Measurements from ENCODE around the gene PGLYRP1. TPM values are rescaled to one million over a fixed set of nuclear protein-coding genes. Genes with fewer than 3 reads are reported as not detected.

PGLYRP1 gene
- total RNA-seq, 1 experiment from 2014 or later, result not detected

DNA sequence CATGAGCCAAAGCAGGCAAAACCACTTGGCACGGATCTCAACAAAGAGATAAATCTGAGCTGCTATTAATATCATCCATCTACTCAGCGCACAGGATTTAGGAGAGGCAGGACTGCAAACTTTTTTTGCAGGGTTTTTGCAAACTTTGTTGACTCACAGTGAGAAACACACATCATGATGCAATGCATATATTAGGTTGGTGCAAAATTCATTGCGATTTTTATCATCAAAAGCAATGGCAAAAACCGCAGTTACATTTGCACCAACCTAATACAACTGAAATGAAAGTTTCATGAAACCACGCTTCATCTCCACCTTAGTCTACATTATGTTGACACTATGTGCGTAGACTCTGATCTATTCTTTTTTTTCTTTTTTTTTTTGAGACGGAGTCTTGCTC, 44.7 kb downstream of the PGLYRP1 start:
- ATAC-seq (no peak), DNase-seq (no peak)
- no peaks in the 10 kb centered on the region for H3K36me3 ChIP-seq (ENCODE audit: low read depth, low read length)
- H3K4me1 ChIP-seq (ENCODE audit: insufficient read depth, low read length), result no peaks in the 10 kb centered on the region
- ChIA-PET POLR2A (ENCODE audit: unreplicated experiment) (no interaction called here), CTCF (no interaction called here)
- no peaks in the 10 kb centered on the region for H4K20me1 ChIP-seq (ENCODE audit: low read length)
- no peaks in the 10 kb centered on the region for H3F3A ChIP-seq (ENCODE audit: low read length, unreplicated experiment)
- no peaks in the 10 kb centered on the region for H3K9me3 ChIP-seq (ENCODE audit: low read length)
- H3K9me2 ChIP-seq (replicated peaks; ENCODE audit: low read length), result no peaks in the 10 kb centered on the region
- H3K4me3 ChIP-seq (ENCODE audit: low read length), result no peak overlapping the region
- no peak overlapping the region for H3K27ac ChIP-seq (ENCODE audit: low read length)
- H3K4me2 ChIP-seq (ENCODE audit: low read length), result no peak overlapping the region
- no peaks in the 10 kb centered on the region for H3K79me2 ChIP-seq (ENCODE audit: low read length)
- no TSS peak for BruUV-seq (replicated peaks)
- H2AFZ ChIP-seq (ENCODE audit: low read length), result no peak overlapping the region
- H3K27me3 ChIP-seq (ENCODE audit: low read length), result no peaks in the 10 kb centered on the region
- no peak overlapping the region for H3K9ac ChIP-seq (ENCODE audit: low read length)
- TF ChIP-seq EZH2 (IDR thresholded peaks at IDR 0.05; ENCODE audit: low read length, unreplicated experiment) (no peak), EZH2phosphoT487 (IDR thresholded peaks at IDR 0.05; ENCODE audit: borderline replicate concordance, low read length) (no peak)
- TF ChIP-seq, protein P1, sequence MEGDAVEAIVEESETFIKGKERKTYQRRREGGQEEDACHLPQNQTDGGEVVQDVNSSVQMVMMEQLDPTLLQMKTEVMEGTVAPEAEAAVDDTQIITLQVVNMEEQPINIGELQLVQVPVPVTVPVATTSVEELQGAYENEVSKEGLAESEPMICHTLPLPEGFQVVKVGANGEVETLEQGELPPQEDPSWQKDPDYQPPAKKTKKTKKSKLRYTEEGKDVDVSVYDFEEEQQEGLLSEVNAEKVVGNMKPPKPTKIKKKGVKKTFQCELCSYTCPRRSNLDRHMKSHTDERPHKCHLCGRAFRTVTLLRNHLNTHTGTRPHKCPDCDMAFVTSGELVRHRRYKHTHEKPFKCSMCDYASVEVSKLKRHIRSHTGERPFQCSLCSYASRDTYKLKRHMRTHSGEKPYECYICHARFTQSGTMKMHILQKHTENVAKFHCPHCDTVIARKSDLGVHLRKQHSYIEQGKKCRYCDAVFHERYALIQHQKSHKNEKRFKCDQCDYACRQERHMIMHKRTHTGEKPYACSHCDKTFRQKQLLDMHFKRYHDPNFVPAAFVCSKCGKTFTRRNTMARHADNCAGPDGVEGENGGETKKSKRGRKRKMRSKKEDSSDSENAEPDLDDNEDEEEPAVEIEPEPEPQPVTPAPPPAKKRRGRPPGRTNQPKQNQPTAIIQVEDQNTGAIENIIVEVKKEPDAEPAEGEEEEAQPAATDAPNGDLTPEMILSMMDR (conservative IDR thresholded peaks at IDR 0.05; ENCODE audit: low read depth, low read length), result no peak
- intact Hi-C loops (cut with micrococcal nuclease), result no loop called here

DNA sequence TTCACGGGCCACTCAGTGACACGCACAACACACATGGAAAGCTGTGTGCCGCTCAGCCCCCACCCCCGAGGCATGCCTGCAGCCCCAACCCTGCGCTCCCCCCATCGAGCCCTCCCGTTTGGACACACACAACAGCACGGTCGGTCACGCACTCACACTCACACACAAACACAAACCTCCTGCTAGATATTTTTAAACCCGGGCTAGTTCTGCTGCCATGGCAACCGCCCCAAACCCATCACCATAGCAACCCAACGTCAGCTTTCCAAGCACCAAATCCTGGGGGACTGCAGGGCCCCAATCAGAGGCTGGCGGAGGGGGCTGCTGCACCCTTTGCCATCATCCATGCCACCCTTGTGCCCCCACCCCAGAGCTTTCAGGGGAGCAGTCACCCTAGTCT, 46.7 kb downstream of the PGLYRP1 start:
- H3K9me2 ChIP-seq (replicated peaks; ENCODE audit: low read length), result no peaks in the 10 kb centered on the region
- no peak overlapping the region for H3K4me3 ChIP-seq (ENCODE audit: low read length)
- POLR2A ChIA-PET (ENCODE audit: unreplicated experiment), result no interaction called here
- TF ChIP-seq, protein P1 (conservative IDR thresholded peaks at IDR 0.05; ENCODE audit: low read depth, low read length), result no peak
- TF ChIP-seq EZH2 (IDR thresholded peaks at IDR 0.05; ENCODE audit: low read length, unreplicated experiment) (no peak), EZH2phosphoT487 (IDR thresholded peaks at IDR 0.05; ENCODE audit: borderline replicate concordance, low read length) (no peak)
- no peaks in the 10 kb centered on the region for H4K20me1 ChIP-seq (ENCODE audit: low read length)
- H2AFZ ChIP-seq (ENCODE audit: low read length), result no peak overlapping the region
- H3K36me3 ChIP-seq (ENCODE audit: low read depth, low read length), result no peaks in the 10 kb centered on the region
- no peaks in the 10 kb centered on the region for H3K9me3 ChIP-seq (ENCODE audit: low read length)
- no peaks in the 10 kb centered on the region; the same call in 1 of the 2 replicates for H3K4me1 ChIP-seq (ENCODE audit: insufficient read depth, low read length)
- CTCF ChIA-PET, result no interaction called here
- DNase-seq, result no peak
- no peaks in the 10 kb centered on the region for H3F3A ChIP-seq (ENCODE audit: low read length, unreplicated experiment)
- no peaks in the 10 kb centered on the region for H3K27me3 ChIP-seq (ENCODE audit: low read length)
- no peaks in the 10 kb centered on the region for H3K79me2 ChIP-seq (ENCODE audit: low read length)
- no TSS peak for BruUV-seq (replicated peaks)
- no peak overlapping the region for H3K9ac ChIP-seq (ENCODE audit: low read length)
- intact Hi-C loops (cut with micrococcal nuclease), result no loop called here
- no peak overlapping the region for H3K4me2 ChIP-seq (ENCODE audit: low read length)
- no peak for ATAC-seq
- no peak overlapping the region for H3K27ac ChIP-seq (ENCODE audit: low read length)

DNA sequence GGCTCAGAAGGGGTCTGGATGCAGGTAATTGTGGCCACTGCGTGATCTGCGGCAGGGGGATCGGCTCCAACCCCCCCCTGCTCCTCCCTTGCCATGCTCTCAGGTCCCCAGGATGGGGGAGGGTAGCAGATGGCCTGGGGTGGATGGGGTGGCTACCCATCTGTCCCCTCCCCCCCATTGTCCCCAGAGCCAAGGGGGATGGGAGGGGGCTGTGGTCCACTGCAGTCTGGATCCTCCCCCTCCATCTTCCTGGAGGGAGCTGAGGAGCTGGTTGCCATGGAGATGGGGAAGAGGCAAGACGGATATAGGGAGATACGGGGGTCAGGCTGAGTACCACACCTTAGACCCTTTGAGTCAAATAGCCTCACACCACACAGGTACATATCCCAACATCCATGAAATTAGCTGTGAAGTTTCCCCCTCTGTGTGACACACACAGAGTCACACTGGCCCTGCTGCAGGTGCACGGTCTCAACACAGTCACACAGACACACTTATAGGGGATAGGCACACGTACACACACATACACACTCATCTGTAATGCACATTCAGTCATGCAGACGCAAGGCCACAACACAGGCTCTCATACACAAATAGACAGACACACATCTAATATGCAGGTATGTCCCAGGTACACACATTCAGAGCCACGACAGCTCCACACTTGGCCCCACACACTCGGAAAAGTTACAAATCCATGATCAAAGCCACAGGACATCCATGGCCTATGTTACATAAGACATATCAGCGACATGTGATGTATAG, 47.4 kb downstream of the PGLYRP1 start:
- Histone ChIP-seq H3K9me2 (replicated peaks; ENCODE audit: low read length) (no peaks in the 10 kb centered on the region), H3F3A (ENCODE audit: low read length, unreplicated experiment) (no peaks in the 10 kb centered on the region), H3K4me1 (ENCODE audit: insufficient read depth, low read length) (no peaks in the 10 kb centered on the region; the same call in 1 of the 2 replicates), H3K36me3 (ENCODE audit: low read depth, low read length) (no peaks in the 10 kb centered on the region), H3K27me3 (ENCODE audit: low read length) (no peaks in the 10 kb centered on the region), H3K4me2 (ENCODE audit: low read length) (no peak overlapping the region), H3K79me2 (ENCODE audit: low read length) (no peaks in the 10 kb centered on the region), H3K9me3 (ENCODE audit: low read length) (no peaks in the 10 kb centered on the region), H3K27ac (ENCODE audit: low read length) (no peak overlapping the region), H3K9ac (ENCODE audit: low read length) (no peak overlapping the region), H4K20me1 (ENCODE audit: low read length) (no peaks in the 10 kb centered on the region), H2AFZ (ENCODE audit: low read length) (no peak overlapping the region), H3K4me3 (ENCODE audit: low read length) (no peak overlapping the region)
- CTCF ChIA-PET, result no interaction called here
- POLR2A ChIA-PET (ENCODE audit: unreplicated experiment), result no interaction called here
- TF ChIP-seq, protein P1 (conservative IDR thresholded peaks at IDR 0.05; ENCODE audit: low read depth, low read length), result no peak
- TF ChIP-seq EZH2 (IDR thresholded peaks at IDR 0.05; ENCODE audit: low read length, unreplicated experiment), result no peak
- no peak for TF ChIP-seq EZH2phosphoT487 (IDR thresholded peaks at IDR 0.05; ENCODE audit: borderline replicate concordance, low read length)
- BruUV-seq (replicated peaks), result no TSS peak
- DNase-seq, result no peak
- no peak for ATAC-seq
- intact Hi-C loops (cut with micrococcal nuclease), result no loop called here
